DMS153 treated with DMSO at 0.1 percent for 48 hours (cell line): ENCODE results near the gene ROBO3.
A peak's percentile ranks its signal among the peaks of the same experiment; 100 is the strongest.

Experiments used
- DNase-seq: peaks from one replicate; lab custom pipeline; 2025; ENCODE audit not compliant: unreplicated experiment; lab: John Stamatoyannopoulos, UW

The ROBO3 gene

GRCh38 chr11:124875943-124876817, 10.9 kb downstream of the ROBO3 start:
- DNase-seq = peak; percentile 34

DNA sequence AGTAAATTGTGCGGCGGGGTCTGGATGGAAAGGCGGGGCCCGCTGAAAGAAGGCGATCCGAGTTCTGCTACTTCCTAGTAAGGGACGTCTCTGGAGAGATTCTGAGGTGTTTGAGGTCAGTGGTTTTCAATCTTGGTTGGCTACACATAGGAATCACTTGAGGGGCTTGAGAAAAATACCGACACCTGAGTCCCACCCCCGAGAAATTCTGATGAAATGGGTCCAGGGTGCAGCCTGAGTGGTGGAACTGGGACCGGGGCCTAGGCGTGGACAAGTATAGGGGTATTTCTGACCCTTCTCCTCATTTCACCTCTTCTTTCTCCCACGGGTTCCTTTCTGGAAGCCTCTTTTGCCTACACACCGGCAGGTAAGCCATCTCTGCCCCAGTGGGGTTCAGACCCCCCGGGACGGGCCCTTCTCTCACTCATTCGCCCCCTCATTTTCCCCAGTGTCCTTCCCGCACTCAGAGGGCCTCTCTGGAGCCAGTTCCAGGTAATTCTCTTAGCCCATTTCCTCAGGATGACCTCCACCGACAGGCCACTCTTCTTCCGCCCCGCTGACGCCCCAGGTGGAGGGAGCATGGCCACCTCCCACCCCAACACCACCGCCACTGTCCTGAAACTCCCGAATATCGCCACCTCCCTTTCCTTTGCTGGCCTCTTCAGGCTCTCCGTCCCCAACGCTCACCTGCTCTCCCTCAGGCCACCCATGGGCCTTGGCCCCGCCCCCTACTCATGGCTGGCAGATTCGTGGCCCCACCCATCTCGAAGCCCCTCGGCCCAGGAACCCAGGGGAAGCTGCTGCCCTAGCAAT, 11.8 kb downstream of the ROBO3 start:
- DNase-seq = no peak

GRCh38 chr11:124877631-124877909, 12.3 kb downstream of the ROBO3 start:
- no peak for DNase-seq

GRCh38 chr11:124877910-124878758, 12.9 kb downstream of the ROBO3 start:
- DNase-seq = no peak

DNA sequence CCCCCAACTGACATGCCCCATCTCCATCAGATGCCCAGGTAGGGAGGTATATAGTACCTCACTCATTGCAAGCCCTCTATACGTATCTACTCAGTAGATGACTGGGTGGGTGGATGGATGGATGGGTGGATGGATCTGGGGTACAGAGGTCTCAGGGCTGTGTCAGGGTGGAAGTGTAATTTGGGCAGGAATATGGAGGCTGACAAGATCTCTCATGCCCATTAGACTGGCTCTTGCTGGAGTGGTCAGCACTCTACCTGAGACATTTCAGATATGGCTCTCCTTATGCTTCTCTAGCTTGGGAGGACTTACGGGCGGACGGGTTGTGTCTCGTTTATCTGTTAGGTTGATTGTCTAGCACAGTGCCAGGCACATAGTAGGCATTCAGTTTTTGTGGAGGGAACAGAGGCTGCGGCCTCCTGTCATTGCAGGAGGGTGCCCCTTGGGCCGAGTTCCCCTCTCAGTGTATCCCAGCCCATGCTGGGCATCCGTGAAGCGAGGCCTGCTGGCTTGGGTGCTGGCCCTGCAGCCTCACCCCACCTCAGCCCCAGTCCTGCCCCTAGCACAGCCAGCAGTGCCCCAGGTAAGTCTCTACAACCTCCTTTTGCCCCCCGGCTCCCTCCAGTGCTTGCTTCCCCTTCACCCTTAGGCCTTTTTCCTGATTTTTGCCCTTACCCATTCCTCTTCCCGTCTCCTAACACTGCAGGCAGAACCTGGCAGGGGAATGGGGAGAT, 13.7 kb downstream of the ROBO3 start:
- no peak for DNase-seq

- DNase-seq = no peak
Observed at GRCh38 chr11:124879493-124880289, 14.5 kb downstream of the ROBO3 start.

DNA sequence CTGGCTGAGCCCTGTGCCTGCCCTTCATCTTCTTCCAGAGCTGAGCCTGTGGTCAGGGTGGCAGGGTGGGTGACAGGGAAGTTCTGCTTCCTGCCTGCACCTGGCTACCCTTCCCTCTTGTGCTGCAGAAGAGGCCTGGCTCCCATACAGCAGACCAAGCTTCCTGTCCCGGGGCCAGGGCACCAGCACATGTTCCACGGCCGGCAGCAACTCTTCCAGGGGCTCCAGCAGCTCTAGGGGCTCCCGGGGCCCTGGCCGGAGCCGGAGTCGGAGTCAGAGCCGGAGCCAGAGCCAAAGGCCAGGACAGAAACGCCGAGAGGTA, 15.0 kb downstream of the ROBO3 start:
- DNase-seq = no peak

- no peak for DNase-seq
Observed at GRCh38 chr11:124880958-124881357, 15.7 kb downstream of the ROBO3 start.

GRCh38 chr11:124882339-124883071, 17.3 kb downstream of the ROBO3 start:
- DNase-seq = no peak

- no peak for DNase-seq
Observed at GRCh38 chr11:124884340-124884739, 19.1 kb downstream of the ROBO3 start.

- DNase-seq = no peak
Observed at GRCh38 chr11:124884869-124885479, 19.7 kb downstream of the ROBO3 start.

DNA sequence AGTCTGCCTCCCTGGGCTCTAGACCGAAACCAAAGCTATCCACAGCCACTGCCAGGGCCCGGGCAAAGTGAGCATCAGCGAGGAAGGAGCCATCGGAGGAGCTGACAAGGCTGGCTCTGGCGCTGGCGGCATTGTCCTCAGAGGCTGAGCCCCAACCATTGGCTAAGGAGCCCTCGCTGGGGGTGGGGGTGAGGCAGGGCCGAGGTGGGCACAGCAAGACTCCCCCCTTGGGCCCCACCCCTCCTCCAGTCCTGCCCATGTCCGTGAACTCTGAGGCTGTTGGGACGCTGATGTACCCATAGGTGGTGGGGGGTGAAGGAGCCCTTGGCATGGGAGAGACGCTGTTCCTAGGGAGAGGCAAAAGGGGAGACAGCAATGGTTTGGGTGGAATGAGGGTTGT, 21.2 kb downstream of the ROBO3 start:
- DNase-seq = no peak

- no peak for DNase-seq
Observed at GRCh38 chr11:124886978-124887666, 21.9 kb downstream of the ROBO3 start.

DNA sequence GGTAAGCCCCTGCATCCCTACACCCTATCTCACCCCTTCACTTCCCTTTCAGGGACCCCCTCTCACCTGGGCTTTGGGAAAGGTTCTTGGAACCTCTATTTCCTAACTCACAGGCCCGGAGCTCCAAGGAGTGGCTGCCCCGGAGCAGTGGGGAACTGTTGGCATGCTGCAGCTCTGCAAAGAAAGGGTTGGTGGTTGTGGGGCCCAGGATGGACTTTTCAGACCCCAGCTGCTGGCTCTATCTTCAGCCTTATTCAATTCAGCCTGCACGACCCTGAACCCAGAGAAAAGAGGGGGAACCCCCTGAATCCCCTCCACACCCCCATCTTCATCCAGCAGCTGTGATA, 22.4 kb downstream of the ROBO3 start:
- no peak for DNase-seq

GRCh38 chr11:124889191-124890091, 24.2 kb downstream of the ROBO3 start:
- DNase-seq = no peak

GRCh38 chr11:124890151-124890550, 24.9 kb downstream of the ROBO3 start:
- no peak for DNase-seq

GRCh38 chr11:124890683-124891372, 25.6 kb downstream of the ROBO3 start:
- no peak for DNase-seq
